HG02981 (cell line): ENCODE results near the gene GRM1.
A peak's percentile ranks its signal among the peaks of the same experiment; 100 is the strongest.

ENCODE experiments used
- ATAC-seq: cut with Tn5 transposase; IDR thresholded peaks from one replicate; pipeline ENCODE4 v1.9.1; 2021; ENCODE audit warnings: mild to moderate bottlenecking, moderate library complexity; ENCODE audit not compliant: unreplicated experiment

The GRM1 gene

GRCh38 chr6:146310628-146311027, 281.8 kb downstream of the GRM1 start:
- no peak for ATAC-seq

- no peak for ATAC-seq
Observed at GRCh38 chr6:146311079-146311478, 282.2 kb downstream of the GRM1 start.

- no peak for ATAC-seq
Observed at GRCh38 chr6:146312608-146313007, 283.7 kb downstream of the GRM1 start.

- no peak for ATAC-seq
Observed at GRCh38 chr6:146315381-146316174, 286.7 kb downstream of the GRM1 start.

GRCh38 chr6:146316175-146316495, 287.3 kb downstream of the GRM1 start:
- no peak for ATAC-seq

GRCh38 chr6:146331013-146331412, 302.2 kb downstream of the GRM1 start:
- no peak for ATAC-seq

GRCh38 chr6:146335336-146335735, 306.5 kb downstream of the GRM1 start:
- ATAC-seq = no peak

- no peak for ATAC-seq
Observed at GRCh38 chr6:146336191-146336590, 307.3 kb downstream of the GRM1 start.

GRCh38 chr6:146337376-146337775, 308.5 kb downstream of the GRM1 start:
- ATAC-seq = no peak

- ATAC-seq = no peak
Observed at GRCh38 chr6:146339716-146340115, 310.9 kb downstream of the GRM1 start.

- ATAC-seq = no peak
Observed at GRCh38 chr6:146341493-146342230, 312.8 kb downstream of the GRM1 start.

- ATAC-seq = no peak
Observed at GRCh38 chr6:146345598-146345997, 316.7 kb downstream of the GRM1 start.

- no peak for ATAC-seq
Observed at GRCh38 chr6:146347090-146347489, 318.2 kb downstream of the GRM1 start.

- ATAC-seq = no peak
Observed at GRCh38 chr6:146347690-146348089, 318.8 kb downstream of the GRM1 start.

- no peak for ATAC-seq
Observed at GRCh38 chr6:146351018-146351417, 322.2 kb downstream of the GRM1 start.

- no peak for ATAC-seq
Observed at GRCh38 chr6:146352163-146352562, 323.3 kb downstream of the GRM1 start.

- no peak for ATAC-seq
Observed at GRCh38 chr6:146354451-146354850, 325.6 kb downstream of the GRM1 start.

GRCh38 chr6:146355521-146356100, 326.7 kb downstream of the GRM1 start:
- no peak for ATAC-seq

GRCh38 chr6:146357578-146358430, 328.9 kb downstream of the GRM1 start:
- ATAC-seq = peak; percentile 47

- ATAC-seq = no peak
Observed at GRCh38 chr6:146358431-146359046, 329.7 kb downstream of the GRM1 start.

GRCh38 chr6:146359131-146359530, 330.3 kb downstream of the GRM1 start:
- ATAC-seq = no peak
